ENCODE measurements around the gene RHBDD1. TPM values are rescaled to one million over a fixed set of nuclear protein-coding genes. Genes with fewer than 3 reads are reported as not detected.

RHBDD1 gene
- total and polyA plus RNA-seq, 2 donors (not counting 3 experiments of a cell fraction or from before 2014, with no cell fraction given): 6.8 to 19.4 TPM

GRCh38 chr2:226839161-226839560 is 3.3 kb downstream of the RHBDD1 start:
- Histone ChIP-seq H3K36me3 (ENCODE audit: control insufficient read depth in 2 of 2, extremely low read depth in 1 of 2, insufficient read depth in 2 of 2, low read length in 2 of 2) (no peaks in the 10 kb centered on the region), H3K9me1 (replicated peaks; ENCODE audit: control insufficient read depth, extremely low read depth, insufficient read depth, low read length) (no peaks in the 10 kb centered on the region), H3K9me3 (replicated peaks; ENCODE audit: control insufficient read depth, insufficient read depth, low read length) (no peaks in the 10 kb centered on the region), H3K4me2 (ENCODE audit: insufficient read depth, low read length) (no peak overlapping the region), H3K4me1 (ENCODE audit: control insufficient read depth, extremely low read depth, insufficient read depth, low read length) (peaks cover 16% of the 10 kb centered on the region), H3K27ac (ENCODE audit: insufficient read depth, low read depth, low read length) (no peak overlapping the region), H2AFZ (ENCODE audit: low read depth, low read length) (no peak overlapping the region), H4K20me1 (replicated peaks; ENCODE audit: control insufficient read depth, extremely low read depth, insufficient read depth, low read length) (no peaks in the 10 kb centered on the region), H3K9ac (replicated peaks; ENCODE audit: extremely low read depth, insufficient read depth, low read length) (no peak overlapping the region), H3K4me3 (replicated peaks in 1 of 3; ENCODE audit: insufficient read depth in 1 of 3, low read depth in 1 of 3, low read length in 3 of 3) (no peak overlapping the region), H3K27me3 (ENCODE audit: control insufficient read depth in 2 of 2, insufficient read depth in 2 of 2, low read length in 2 of 2) (no peaks in the 10 kb centered on the region), H3K79me2 (ENCODE audit: control insufficient read depth, insufficient read depth, low read length) (peaks cover 2% of the 10 kb centered on the region)
- DNase-seq (ENCODE audit: low read depth, low spot score): no peak
- dilution Hi-C loops (cut with MboI; ENCODE audit: extremely low pct_ligation_motif_present, low sequenced_read_pairs): no loop called here
- ChIA-PET POLR2A (no interaction called here), CTCF (interaction anchor here (1.2 to 2.0 kb wide), 2 partner anchors 10 to 36 kb away, joined by 3 to 5 read pairs; no protein-coding TSS in a partner anchor)
- no TSS peak for BruUV-seq (replicated peaks)
- TF ChIP-seq MYC (IDR thresholded peaks at IDR 0.05; ENCODE audit: low read depth, low read length) (no peak), POLR2A (IDR thresholded peaks at IDR 0.05; ENCODE audit: low read depth, low read length) (no peak), MAX (IDR thresholded peaks at IDR 0.05; ENCODE audit: insufficient read depth, insufficient read length) (no peak), FOS (IDR thresholded peaks at IDR 0.05; ENCODE audit: borderline replicate concordance, insufficient read depth, low read length) (no peak), CTCF (IDR thresholded peaks at IDR 0.05; ENCODE audit: extremely low read depth in 1 of 2, insufficient read depth in 1 of 2, low read depth in 1 of 2, low read length in 2 of 2) (no peak), JUN (IDR thresholded peaks at IDR 0.05; ENCODE audit: borderline replicate concordance, insufficient read depth, insufficient read length, low read depth) (no peak), POLR2AphosphoS5 (IDR thresholded peaks at IDR 0.05; ENCODE audit: insufficient read depth, low read depth, low read length) (no peak), GATA2 (IDR thresholded peaks at IDR 0.05; ENCODE audit: insufficient read depth, insufficient read length, low read depth, low read length) (no peak), EZH2 (IDR thresholded peaks at IDR 0.05; ENCODE audit: borderline replicate concordance, low read depth, low read length, severe bottlenecking) (no peak)
- no peak for FAIRE-seq
- intact Hi-C loops (cut with micrococcal nuclease): loop anchor here (5.0 kb wide), 2 partner anchors 187 to 978 kb away; no protein-coding TSS in a partner anchor
